H1 (cell line): ENCODE data around the gene GFI1B. TPM values are rescaled to one million over a fixed set of nuclear protein-coding genes. Genes with fewer than 3 reads are reported as not detected.

ENCODE experiments used
- ATF2 ChIP-seq: IDR thresholded peaks from 2 replicates; pipeline ENCODE4 v1.6.1; 2012; ENCODE audit warnings: low read length, inconsistent platforms
- CBX5 ChIP-seq: fragments of 300-800, 300-1000 bp; sonication (generic); IDR thresholded peaks from 2 replicates; pipeline ENCODE4 v1.7.1; 2016; ENCODE audit warnings: antibody characterized with exemption, low read length, low read depth
- CEBPB ChIP-seq: IDR thresholded peaks from 2 replicates; pipeline ENCODE4 v1.6.1; 2012; ENCODE audit warnings: low read depth, low read length
- E2F6 ChIP-seq: IDR thresholded peaks from 2 replicates; pipeline ENCODE4 v1.6.1; 2012; ENCODE audit warnings: inconsistent platforms
- HDAC2 ChIP-seq, 2 experiments: fragments of 300-600 bp in 1 of 2; sonication (generic) in 1 of 2; IDR thresholded peaks; 2 replicates each; pipeline ENCODE4 v1.6.1; 2011 to 2012; ENCODE audit warnings: low read depth in 2 of 2, low read length in 2 of 2, mild to moderate bottlenecking in 2 of 2, moderate library complexity in 2 of 2, borderline replicate concordance in 1 of 2, inconsistent platforms in 1 of 2
- JUN ChIP-seq: IDR thresholded peaks from 2 replicates; pipeline ENCODE4 v1.6.1; 2011; ENCODE audit warnings: low read depth, mild to moderate bottlenecking, improper control_type of control experiment, low read length
- NRF1 ChIP-seq: IDR thresholded peaks from 2 replicates; pipeline ENCODE4 v1.6.1; 2011; ENCODE audit warnings: mild to moderate bottlenecking, low read depth, low read length, improper control_type of control experiment
- POU5F1 ChIP-seq: IDR thresholded peaks from 2 replicates; pipeline ENCODE4 v1.6.1; 2011; ENCODE audit warnings: low read depth, mild to moderate bottlenecking, low read length, moderate library complexity
- RXRA ChIP-seq: IDR thresholded peaks from 2 replicates; pipeline ENCODE4 v1.6.1; 2011; ENCODE audit warnings: low read depth, mild to moderate bottlenecking, low read length, moderate library complexity; ENCODE audit not compliant: insufficient read depth
- SAP30 ChIP-seq: fragments of 300-600 bp; sonication (generic); IDR thresholded peaks from 2 replicates; pipeline ENCODE4 v1.7.1; 2012; ENCODE audit warnings: low read length, moderate library complexity, mild to moderate bottlenecking, inconsistent platforms; ENCODE audit not compliant: insufficient read depth, insufficient replicate concordance
- SP1 ChIP-seq: IDR thresholded peaks from 2 replicates; pipeline ENCODE4 v1.6.1; 2011; ENCODE audit warnings: low read depth, low read length
- SP2 ChIP-seq: IDR thresholded peaks from 2 replicates; pipeline ENCODE4 v1.6.1; 2012; ENCODE audit warnings: mild to moderate bottlenecking, low read length, inconsistent platforms
- TCF12 ChIP-seq: IDR thresholded peaks from 2 replicates; pipeline ENCODE4 v1.6.1; 2011; ENCODE audit warnings: low read depth, mild to moderate bottlenecking, low read length
- TEAD4 ChIP-seq: IDR thresholded peaks from 2 replicates; pipeline ENCODE4 v1.6.1; 2012; ENCODE audit warnings: low read depth, low read length, inconsistent platforms, mixed read lengths
- USF2 ChIP-seq: IDR thresholded peaks from 2 replicates; pipeline ENCODE4 v1.6.1; 2011; ENCODE audit warnings: low read length, improper control_type of control experiment
- polyA plus RNA-seq, 7 experiments: library from polyadenylated mRNA; depleted of rRNA in 3 of 7; stranded (reverse) in 5 of 7; unstranded in 2 of 7; fragments of >200 nt in 5 of 7; fragments of 200-250 nt in 2 of 7; gene quantifications; 1 replicate in 5 of 7; 2 replicates in 1 of 7; 4 replicates in 1 of 7; pipeline versions ENCODE4 v1.2.1 to v1.2.3, GENCODE V29; 2011 to 2013; ENCODE audit warnings: missing spikeins in 2 of 7, mixed read lengths in 2 of 7
- total RNA-seq: library from RNA; stranded (reverse); fragmentation: NEBNext Ultra II Directional; extraction: Animal tissue kit (Norgen Biotek cat#: 25700); gene quantifications from 2 replicates; pipeline ENCODE4 v1.2.1, GENCODE V29; 2021

The GFI1B gene
- total and polyA plus RNA-seq, 2 of the 8 experiments (the other 6 are each of a cell fraction or from before 2014, with no cell fraction given): 0.09 to 0.11 TPM

GRCh38 chr9:132946631-132947295 lies 31.7 kb upstream of the GFI1B start (continued):
- no peak for TF ChIP-seq SAP30
- no peak for TF ChIP-seq CEBPB
- no peak for TF ChIP-seq POU5F1
- no peak for TF ChIP-seq NRF1
- 0 out of 2 replicates have a peak, but pooled peaks have one; percentile 48 for TF ChIP-seq ATF2
- no peak for TF ChIP-seq HDAC2 (IDR thresholded peaks at IDR 0.05; ENCODE audit: borderline replicate concordance in 1 of 2, low read depth in 2 of 2, low read length in 2 of 2)
- peak; percentile 77 for TF ChIP-seq JUN
- TF ChIP-seq SP1: no peak
- no peak for TF ChIP-seq SP2
- TF ChIP-seq TCF12: no peak
- peak; percentile 79 for TF ChIP-seq TEAD4
- no peak for TF ChIP-seq CBX5
- TF ChIP-seq USF2: no peak
- no peak for TF ChIP-seq E2F6
- TF ChIP-seq RXRA: no peak
